NCI-H1048 (cell line): Measurements from ENCODE around the gene TGM3.

Experiments
- DNase-seq: peaks from one replicate; lab custom pipeline; 2025; lab: John Stamatoyannopoulos, UW

TGM3 gene

GRCh38 chr20:2305479-2305878 lies 9.7 kb downstream of the TGM3 start:
- DNase-seq, result no peak

- no peak for DNase-seq
Measured at GRCh38 chr20:2305946-2306345, 10.1 kb downstream of the TGM3 start.

GRCh38 chr20:2307136-2307535 lies 11.3 kb downstream of the TGM3 start:
- no peak for DNase-seq

GRCh38 chr20:2311329-2311728 lies 15.5 kb downstream of the TGM3 start:
- no peak for DNase-seq

- DNase-seq, result no peak
Measured at GRCh38 chr20:2312876-2313275, 17.1 kb downstream of the TGM3 start.

- no peak for DNase-seq
Measured at GRCh38 chr20:2313316-2313715, 17.5 kb downstream of the TGM3 start.

GRCh38 chr20:2314759-2315439 lies 19.1 kb downstream of the TGM3 start:
- DNase-seq, result no peak

- DNase-seq, result no peak
Measured at GRCh38 chr20:2315440-2315778, 19.6 kb downstream of the TGM3 start.

- DNase-seq, result no peak
Measured at GRCh38 chr20:2316847-2317495, 21.2 kb downstream of the TGM3 start.

GRCh38 chr20:2320813-2321658 lies 25.2 kb downstream of the TGM3 start:
- no peak for DNase-seq

- DNase-seq, result no peak
Measured at GRCh38 chr20:2323051-2323450, 27.2 kb downstream of the TGM3 start.

GRCh38 chr20:2326046-2326445 lies 30.2 kb downstream of the TGM3 start:
- no peak for DNase-seq

GRCh38 chr20:2327620-2328555 lies 32.1 kb downstream of the TGM3 start:
- DNase-seq, result no peak

GRCh38 chr20:2329286-2329685 lies 33.5 kb downstream of the TGM3 start:
- no peak for DNase-seq

- DNase-seq, result no peak
Measured at GRCh38 chr20:2330090-2330695, 34.4 kb downstream of the TGM3 start.

- DNase-seq, result no peak
Measured at GRCh38 chr20:2331106-2331505, 35.3 kb downstream of the TGM3 start.

GRCh38 chr20:2331901-2332565 lies 36.2 kb downstream of the TGM3 start:
- DNase-seq, result no peak

GRCh38 chr20:2332711-2333110 lies 36.9 kb downstream of the TGM3 start:
- DNase-seq, result no peak

GRCh38 chr20:2333821-2334220 lies 38.0 kb downstream of the TGM3 start:
- no peak for DNase-seq

GRCh38 chr20:2335096-2335870 lies 39.5 kb downstream of the TGM3 start:
- DNase-seq, result no peak
